GM18526 (cell line): ENCODE measurements around the gene VSTM5.

Experiments used
- POLR2A ChIP-seq: IDR thresholded peaks from 3 replicates; pipeline ENCODE4 v1.6.1; 2011; ENCODE audit not compliant: insufficient read length; ENCODE audit errors: extremely low read depth

VSTM5 gene

DNA sequence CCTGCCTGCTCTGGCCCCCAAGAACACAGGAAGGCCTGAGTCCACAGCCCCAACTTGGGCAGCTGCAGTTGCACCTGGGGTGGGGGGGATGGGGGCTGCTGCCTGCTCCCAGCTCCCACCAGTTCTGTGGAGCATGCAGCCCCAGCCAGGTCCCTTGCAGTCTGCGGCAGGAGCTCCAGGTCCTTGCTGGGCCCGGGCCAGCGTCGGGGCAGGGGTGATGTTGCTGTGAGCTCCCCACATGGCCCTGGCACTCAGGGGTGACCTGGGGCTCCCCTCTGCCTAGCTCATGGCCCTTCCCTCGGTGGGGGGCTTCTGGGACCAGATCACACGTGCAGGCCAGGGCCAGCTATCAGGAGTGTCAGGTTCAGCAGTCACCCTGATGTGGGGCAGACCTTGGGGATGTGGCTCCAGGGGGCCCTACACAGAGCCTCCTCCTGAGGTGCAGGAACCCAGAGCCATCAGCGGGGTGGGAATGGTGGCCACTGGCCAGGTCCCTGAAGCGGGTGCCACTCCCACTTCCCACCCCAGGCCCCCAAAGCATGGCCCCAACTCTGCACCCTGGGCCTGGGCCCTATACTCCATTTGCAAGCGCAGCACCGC lies 76.7 kb downstream of the VSTM5 start:
- TF ChIP-seq POLR2A: no peak

DNA sequence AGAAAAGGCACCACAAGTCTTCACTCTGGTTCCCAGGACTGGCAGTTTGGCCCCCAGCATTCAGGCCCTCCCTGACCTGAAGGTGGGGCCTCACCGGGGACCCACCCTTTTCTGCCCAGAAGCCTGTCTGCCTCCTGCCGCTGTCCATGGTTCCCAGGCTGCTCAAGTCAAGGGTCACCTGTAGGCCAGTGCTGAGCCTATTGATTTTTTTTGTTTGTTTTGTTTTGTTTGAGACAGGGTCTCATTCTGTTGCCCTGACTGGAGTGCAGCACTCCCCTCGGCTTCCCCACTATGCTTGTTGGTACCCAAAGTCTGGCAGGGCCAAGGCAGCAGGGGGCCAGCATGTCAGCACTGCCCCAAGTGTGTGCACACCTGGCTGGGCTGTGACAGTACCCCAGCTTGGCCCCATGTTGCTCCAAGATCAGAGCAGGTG lies 77.4 kb downstream of the VSTM5 start:
- no peak for TF ChIP-seq POLR2A

DNA sequence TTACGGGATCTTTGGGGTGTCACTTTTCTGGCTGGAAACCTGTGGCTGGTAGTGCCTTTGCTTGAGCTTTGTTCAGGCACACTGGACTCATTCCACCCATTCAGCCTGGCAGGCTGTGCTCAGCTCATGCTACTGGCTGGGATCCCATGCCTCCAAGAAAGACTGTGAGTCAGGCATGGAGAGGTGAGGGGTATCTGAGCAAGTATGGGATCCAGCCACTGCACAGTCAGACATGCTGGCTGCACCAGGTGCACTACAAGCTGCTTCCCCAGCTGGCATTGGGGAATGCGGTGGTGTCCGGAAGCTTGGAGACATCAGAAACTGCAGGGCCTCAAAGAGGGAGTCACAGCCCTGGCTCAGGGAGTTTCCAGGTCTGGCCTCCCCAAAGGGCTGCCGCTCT lies 78.3 kb downstream of the VSTM5 start:
- TF ChIP-seq POLR2A: no peak

DNA sequence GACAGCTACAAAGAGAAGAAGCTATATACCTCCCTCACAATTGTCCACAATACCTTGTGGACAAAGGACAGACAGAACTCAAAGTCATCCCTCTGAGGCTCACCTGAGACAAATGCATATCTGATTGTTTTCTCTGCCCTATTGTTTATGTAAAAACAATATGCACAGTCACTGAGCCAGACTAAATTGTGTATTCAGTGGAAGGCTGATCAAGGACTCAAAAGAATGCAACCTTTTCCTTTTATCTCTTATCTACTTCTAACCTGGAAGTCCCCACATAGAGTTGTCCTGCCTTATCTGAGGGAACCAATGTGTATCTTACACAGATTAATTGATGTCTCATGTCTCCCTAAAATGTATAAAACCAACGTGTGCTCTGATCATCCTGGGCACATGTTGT lies 80.3 kb downstream of the VSTM5 start:
- TF ChIP-seq POLR2A: no peak
